Stimulated activated naive CD4-positive, alpha-beta T cell (primary cell): ENCODE data around the gene CHST15.

Experiments used
- DNase-seq, 6 experiments: peaks; one replicate each; lab custom pipeline; 2025; lab: John Stamatoyannopoulos, UW

Gene CHST15

DNA sequence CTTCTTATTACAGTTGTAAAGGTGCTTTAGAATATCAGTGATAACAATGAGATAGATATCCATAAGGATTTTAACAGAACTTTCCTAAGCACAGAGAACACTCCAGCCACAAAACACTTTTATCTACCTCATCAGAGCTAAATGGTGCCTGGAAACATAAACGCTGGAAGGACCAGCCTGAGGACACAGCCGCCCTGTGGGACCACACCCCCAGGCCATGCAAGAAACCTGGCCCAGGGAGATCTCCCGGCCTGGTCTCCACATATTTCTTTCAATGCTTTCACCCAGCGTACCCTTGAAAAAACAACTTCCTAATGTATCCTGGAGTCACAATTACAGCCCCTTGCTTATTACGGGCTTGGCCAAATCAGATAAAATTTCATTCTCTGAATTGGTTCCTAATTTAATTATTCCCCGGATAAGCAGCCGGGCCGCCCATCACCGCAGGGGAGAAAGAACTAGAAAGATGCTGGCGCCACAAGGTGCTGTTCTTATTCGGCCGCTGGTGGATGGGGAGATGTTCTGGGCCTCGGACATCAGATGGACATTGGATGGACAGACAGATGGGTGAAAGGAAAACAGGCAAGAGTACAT lies 11.8 kb downstream of the CHST15 start:
- no peak for DNase-seq

- DNase-seq: no peak
Observed at GRCh38 chr10:124079864-124080263, 13.5 kb downstream of the CHST15 start.

DNA sequence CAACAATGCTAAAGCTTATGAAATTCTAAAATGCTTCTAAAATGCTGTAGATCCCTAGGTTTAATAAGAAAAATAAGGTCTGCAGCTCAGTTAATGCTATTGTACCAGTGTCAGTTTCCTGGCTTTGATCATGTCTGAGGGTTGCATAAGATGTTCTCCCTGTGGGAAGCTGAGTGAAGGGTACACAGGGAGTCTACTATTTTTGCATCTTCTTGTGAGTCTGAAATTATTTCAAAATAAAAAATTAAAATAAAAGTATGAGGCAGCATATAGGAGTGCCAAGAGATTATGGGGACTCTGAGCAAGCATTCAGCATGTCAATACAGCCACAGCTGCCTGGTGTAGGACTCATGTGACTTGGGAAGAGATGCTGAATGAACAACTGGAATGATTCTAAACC lies 14.7 kb downstream of the CHST15 start:
- DNase-seq: no peak

- DNase-seq: no peak
Observed at GRCh38 chr10:124078028-124078427, 15.4 kb downstream of the CHST15 start.

- DNase-seq: no peak
Observed at GRCh38 chr10:124077208-124077993, 16.0 kb downstream of the CHST15 start.

GRCh38 chr10:124076148-124076733 lies 17.2 kb downstream of the CHST15 start:
- DNase-seq: no peak

- DNase-seq: no peak
Observed at GRCh38 chr10:124075231-124075955, 18.0 kb downstream of the CHST15 start.

DNA sequence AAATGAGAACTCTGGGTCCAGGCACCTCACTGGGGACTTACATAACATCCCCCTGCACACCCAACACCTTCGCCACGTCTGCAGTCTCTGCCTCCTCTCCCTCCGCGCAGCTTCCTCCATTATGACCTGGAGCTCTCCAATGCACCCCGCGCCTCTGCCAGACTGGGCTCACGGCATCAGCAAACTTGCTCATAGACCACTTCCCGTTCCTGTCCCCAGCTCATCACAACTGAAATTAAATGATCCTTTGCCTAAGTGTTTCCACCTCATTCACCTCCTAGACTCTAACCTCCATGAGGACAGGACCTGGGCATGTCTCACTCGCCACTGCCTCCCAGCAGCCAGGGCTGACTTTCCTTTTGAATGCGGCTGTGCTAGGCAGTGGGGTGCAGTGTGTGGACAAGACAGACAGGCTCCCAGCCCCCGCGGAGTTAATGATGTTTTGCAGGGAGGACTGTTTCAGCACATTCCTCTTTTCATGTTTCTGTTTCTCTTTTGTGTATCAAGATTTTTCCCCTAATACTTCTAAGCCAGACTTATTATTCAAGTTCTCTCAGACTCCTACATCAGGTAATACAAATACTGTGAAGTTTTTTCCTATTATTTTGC lies 18.8 kb downstream of the CHST15 start:
- peak in 1 of 6 experiments; percentile 5 for DNase-seq

DNA sequence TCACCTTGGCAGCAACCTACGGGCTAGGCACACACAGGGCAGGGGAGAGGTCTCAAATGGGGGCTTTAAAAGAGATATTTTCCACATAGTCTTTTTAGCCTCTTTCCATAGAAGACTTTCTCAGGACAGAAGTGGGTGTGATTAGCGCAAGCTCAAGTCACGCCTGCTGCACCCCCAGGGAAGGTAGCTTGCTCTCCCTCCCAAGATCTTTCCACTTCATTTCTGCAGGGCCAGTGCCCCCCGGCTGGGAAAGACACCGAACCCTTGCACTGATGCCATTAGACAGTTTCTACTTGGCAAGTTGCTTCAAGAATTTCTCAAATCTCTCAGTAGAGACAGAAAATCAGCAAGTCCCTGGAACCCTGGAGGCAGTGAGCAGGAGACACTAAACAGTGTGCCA lies 19.4 kb downstream of the CHST15 start:
- DNase-seq: no peak

DNA sequence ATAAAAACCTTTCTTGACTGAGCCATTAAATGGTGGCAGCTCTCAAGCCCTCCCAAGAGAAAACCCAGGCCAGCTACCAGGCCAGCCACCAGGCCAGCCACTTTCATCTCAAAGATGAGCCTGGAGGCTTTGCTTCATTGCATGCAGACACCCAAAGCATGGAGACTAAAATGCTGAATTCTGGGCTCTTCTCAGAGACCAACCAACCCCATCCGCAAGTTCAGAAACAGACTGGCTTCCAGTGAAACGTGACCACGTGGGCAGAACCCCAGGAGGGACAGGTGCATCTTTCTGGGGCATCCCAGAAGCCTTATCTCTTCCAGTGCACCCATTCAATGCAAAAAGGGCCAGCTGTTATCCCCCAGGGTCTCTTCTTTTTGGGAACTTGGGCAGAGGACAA lies 20.9 kb downstream of the CHST15 start:
- no peak for DNase-seq

DNA sequence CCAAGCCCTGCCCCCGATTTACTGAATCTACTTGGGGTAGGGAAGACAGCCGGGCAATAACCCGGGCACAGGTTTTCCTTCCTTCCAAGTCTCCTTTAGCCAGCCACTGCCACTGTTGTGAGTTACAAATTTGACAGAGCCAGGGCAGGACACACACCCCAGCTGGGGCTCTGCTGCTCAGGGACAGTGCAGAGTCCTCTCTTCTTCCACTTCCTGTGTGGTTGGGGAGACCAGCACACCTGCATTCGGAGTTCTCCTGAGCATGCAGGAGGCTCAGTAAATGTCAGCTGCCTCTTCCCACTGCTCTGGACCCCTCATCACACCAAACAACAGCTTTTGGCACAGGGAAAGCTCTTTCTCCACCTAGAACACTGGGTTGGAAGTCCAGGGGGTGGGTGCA lies 21.3 kb downstream of the CHST15 start:
- DNase-seq: no peak

GRCh38 chr10:124071141-124071540 lies 22.3 kb downstream of the CHST15 start:
- no peak for DNase-seq

- no peak for DNase-seq
Observed at GRCh38 chr10:124070666-124071065, 22.7 kb downstream of the CHST15 start.

DNA sequence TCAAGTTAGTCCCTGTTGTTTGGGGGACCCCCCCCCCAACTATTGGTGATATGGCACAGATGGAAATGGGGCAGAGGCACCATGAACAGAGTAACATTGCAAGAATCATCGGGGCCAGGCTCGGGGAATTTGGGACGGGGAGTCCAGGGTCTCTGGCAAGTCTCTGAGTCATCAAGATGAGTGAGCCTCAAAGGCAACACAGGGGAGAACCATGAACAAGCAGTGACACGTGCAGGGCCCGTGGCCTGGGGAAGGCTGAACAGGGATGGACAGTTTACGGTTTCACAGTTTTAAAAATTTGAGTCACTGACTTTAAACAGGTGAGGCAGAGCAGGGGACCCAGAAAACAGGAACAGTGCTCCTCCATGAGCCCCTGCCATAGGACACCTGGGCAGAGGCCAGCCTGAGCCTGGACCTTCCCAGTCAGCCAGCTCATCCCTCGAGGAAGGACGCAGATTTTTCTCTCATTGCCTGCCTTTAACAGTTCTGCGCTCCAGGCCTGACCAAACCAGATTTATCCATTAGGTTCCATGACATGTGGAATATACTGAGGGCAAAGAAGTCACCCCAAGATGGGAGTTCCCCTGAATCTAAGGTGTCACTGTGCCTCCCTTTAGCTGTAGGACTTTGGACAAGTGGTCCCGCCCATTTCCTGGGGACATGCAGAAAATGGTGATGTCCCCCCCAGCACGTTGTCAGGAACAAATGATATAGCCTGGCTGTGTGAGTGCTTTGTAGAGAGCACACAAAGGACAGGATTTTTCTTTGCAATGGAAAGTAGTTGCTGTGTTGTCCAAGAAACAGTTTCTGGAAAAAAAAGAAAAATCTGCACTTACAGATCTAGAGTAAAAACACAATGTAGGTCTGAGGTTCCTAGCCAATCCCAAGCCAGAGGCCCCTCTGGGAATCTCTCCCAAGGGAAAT lies 23.8 kb downstream of the CHST15 start:
- no peak for DNase-seq

DNA sequence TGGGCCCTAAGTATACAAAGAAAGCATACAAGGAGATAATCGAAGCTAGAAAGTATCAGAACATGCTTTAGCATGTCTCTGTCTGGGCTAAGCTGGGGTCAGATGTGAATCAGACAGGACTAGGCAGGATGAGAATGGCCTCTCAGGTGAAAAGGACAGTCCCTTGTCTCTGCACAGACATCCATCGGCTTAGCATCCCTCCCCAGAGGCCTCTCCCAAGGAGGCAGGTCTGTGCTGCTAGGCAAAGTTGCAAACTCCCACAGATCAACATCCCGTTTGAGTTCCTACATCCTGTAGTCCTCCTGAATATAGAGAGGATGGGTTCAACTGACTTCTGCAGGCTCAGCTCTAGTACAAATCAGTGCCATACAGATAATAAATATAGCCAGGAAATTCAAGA lies 24.5 kb downstream of the CHST15 start:
- no peak for DNase-seq

- no peak for DNase-seq
Observed at GRCh38 chr10:124067825-124068400, 25.5 kb downstream of the CHST15 start.

DNA sequence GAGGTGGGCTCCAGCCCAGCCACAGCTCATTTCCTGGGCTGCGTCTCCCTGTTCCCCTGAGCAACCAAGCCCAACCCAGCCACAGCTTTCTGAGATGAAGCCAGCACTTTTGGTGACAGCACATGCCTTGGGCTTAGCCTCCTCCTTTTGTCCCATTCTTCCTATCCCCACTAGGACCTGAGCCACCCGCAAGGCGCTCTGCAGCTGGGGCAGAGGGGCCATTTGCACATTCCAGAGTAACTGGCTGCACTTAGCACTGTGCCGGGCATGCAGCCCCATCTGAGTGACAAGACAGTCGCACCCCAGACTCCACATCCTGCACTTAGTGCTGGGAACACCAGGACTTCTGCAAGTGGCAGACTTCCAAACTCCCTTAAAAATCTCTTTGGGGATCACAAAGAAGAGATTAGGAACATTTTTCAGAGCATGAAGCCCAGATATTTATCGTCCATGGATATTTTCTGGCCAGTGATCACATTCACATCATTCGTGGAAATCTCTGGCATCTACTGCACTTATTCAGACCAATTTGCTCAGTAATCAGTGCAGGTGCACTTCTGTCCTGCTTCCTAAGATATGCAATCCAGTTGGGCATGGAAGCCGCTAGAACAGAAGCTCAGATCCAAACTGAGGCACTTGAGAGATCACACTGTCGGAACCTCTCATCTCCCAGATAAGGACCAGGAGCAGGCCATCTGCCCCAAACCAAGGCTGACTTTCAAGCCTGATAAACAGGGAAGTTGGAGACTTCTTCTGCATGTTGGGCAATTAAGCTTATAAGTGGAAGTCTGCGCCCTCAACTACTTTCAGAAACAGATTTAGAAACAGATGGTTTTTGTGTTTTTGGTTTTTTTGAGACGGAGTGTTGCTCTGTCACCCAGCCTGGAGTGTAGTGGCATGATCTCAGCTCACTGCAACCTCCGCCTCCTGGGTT lies 26.4 kb downstream of the CHST15 start:
- DNase-seq: no peak

GRCh38 chr10:124066126-124066700 lies 27.2 kb downstream of the CHST15 start:
- DNase-seq: no peak

DNA sequence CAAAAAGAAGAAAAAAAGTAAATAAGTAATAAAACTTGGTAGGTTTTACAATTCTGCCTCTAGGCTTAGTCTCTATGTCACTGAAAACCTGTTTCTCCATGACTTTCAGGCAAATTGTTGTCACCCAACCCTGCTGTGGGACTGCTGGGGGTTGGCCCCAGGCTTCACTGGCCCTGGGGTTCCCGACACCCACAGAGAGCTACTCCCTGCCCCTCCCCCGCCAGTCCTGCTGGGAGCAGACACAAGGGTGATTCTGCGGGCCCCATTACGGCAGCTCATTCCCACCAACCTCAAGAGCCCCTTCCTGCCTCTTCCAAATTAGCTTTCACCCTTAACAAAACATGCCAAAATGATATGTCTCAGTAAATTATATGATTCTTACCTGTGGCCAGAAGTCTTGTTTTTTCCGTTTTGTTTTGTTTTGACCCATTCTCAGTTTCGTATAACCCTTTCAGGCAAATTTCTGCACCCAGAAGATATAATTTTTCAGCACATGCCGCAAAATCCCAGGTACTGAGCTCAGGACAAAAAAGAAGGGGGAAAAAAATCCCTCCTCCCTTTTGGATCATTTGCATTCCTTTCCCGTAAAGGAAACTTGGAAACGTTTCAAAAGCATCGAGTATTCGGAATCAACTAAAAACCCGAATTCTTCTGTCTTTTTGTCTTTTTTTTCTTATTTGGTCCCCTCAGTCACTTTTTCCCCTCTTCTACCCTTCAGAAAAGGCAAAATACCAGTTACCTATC lies 27.8 kb downstream of the CHST15 start:
- DNase-seq: no peak
